A673 (cell line): Measurements from ENCODE around the gene UFC1.

Experiments
- EZH2 ChIP-seq: fragments of 200-600 bp; sonication (generic); IDR thresholded peaks from 2 replicates; pipeline ENCODE4 v1.6.1; 2017; ENCODE audit warnings: borderline replicate concordance, low read depth, mild to moderate bottlenecking, mixed read lengths, antibody characterized with exemption, low read length; ENCODE audit not compliant: poor library complexity, severe bottlenecking
- TF ChIP-seq, protein P1 (sequence below): fragments of 300-800, 200-600 bp; sonication (generic); conservative IDR thresholded peaks from 2 replicates; pipeline ENCODE4 v1.5.1; 2017; ENCODE audit warnings: low read depth, mild to moderate bottlenecking, antibody characterized with exemption, low read length, moderate library complexity, mixed read lengths

DNA sequence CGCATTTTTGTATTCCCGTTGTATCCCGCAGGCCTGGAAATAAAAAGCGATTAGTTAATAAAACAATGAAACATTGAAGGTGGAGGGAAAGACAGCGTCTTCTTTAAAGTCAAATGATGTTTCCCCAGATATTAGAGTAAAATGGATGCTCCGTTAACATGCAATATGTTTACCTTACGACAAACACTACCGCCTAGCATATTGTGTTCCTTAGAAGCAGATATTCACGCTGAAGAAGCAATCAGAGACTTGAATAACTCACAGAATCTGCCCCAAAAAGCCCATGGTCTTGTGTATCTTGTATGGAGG, 24.1 kb downstream of the UFC1 start:
- TF ChIP-seq, protein P1, sequence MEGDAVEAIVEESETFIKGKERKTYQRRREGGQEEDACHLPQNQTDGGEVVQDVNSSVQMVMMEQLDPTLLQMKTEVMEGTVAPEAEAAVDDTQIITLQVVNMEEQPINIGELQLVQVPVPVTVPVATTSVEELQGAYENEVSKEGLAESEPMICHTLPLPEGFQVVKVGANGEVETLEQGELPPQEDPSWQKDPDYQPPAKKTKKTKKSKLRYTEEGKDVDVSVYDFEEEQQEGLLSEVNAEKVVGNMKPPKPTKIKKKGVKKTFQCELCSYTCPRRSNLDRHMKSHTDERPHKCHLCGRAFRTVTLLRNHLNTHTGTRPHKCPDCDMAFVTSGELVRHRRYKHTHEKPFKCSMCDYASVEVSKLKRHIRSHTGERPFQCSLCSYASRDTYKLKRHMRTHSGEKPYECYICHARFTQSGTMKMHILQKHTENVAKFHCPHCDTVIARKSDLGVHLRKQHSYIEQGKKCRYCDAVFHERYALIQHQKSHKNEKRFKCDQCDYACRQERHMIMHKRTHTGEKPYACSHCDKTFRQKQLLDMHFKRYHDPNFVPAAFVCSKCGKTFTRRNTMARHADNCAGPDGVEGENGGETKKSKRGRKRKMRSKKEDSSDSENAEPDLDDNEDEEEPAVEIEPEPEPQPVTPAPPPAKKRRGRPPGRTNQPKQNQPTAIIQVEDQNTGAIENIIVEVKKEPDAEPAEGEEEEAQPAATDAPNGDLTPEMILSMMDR, result no peak
- TF ChIP-seq EZH2, result no peak
